Astrocyte (in vitro differentiated cells and primary cell): ENCODE measurements around the gene LIMS2.

Source experiments
- CTCF ChIP-seq: IDR thresholded peaks from 2 replicates; pipeline ENCODE4 v1.5.1; 2011; ENCODE audit warnings: low read depth, mild to moderate bottlenecking, inconsistent platforms, low read length, moderate library complexity; ENCODE audit not compliant: insufficient read depth
- EZH2 ChIP-seq: IDR thresholded peaks from 2 replicates; pipeline ENCODE4 v1.6.1; 2012; ENCODE audit warnings: mild to moderate bottlenecking, low read length, inconsistent platforms; ENCODE audit not compliant: insufficient read depth

DNA sequence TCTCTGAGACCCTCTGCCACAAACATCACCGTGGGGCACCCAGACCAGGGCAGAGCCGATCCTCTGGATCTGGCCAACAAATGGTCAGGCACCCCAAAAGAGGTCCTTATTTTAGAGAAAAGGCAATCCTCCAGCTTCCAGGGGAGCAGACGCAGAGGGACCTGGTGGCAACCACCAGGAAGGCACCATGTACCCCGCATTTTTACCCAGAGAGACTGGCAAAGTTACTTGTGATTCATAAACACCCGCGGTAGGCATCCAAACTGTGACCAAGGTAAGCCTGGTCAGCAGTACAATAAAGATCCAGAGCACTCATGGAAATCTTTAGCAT, 10.5 kb downstream of the LIMS2 start:
- TF ChIP-seq CTCF: no peak
- TF ChIP-seq EZH2: no peak
